CD4-positive, alpha-beta T cell treated with Interleukin-4 for 1 hour (primary cell): ENCODE data around the gene ROMO1.
"Not testable (repeated sequence)": the region's sequence is repeated elsewhere in the genome, so short reads cannot be mapped to it uniquely, and the experiment has no call there.

Experiments used
- DNase-seq, 2 donors: peaks; one replicate each; pipeline ENCODE4 v3.0.0-alpha.2; 2020 to 2022

Gene ROMO1

GRCh38 chr20:35713120-35713519 is 13.9 kb downstream of the ROMO1 start:
- not testable (repeated sequence) for DNase-seq

- no peak for DNase-seq
These were observed 14.9 kb downstream of the ROMO1 start for GRCh38 chr20:35714127-35714526.

- no peak for DNase-seq
These were observed 16.4 kb downstream of the ROMO1 start for GRCh38 chr20:35715652-35716051.

GRCh38 chr20:35716330-35716729 is 17.1 kb downstream of the ROMO1 start:
- DNase-seq: no peak

- DNase-seq: not testable (repeated sequence)
These were observed 19.1 kb downstream of the ROMO1 start for GRCh38 chr20:35718321-35718720.

GRCh38 chr20:35718972-35719635 is 19.9 kb downstream of the ROMO1 start:
- DNase-seq: no peak

GRCh38 chr20:35719717-35720116 is 20.5 kb downstream of the ROMO1 start:
- no peak for DNase-seq

- no peak for DNase-seq
These were observed 21.2 kb downstream of the ROMO1 start for GRCh38 chr20:35720165-35721123.

GRCh38 chr20:35721219-35721618 is 22.0 kb downstream of the ROMO1 start:
- no peak for DNase-seq

GRCh38 chr20:35721621-35722020 is 22.4 kb downstream of the ROMO1 start:
- DNase-seq: no peak

- DNase-seq: not testable (repeated sequence)
These were observed 24.1 kb downstream of the ROMO1 start for GRCh38 chr20:35723275-35723639.

- not testable (repeated sequence) for DNase-seq
These were observed 24.6 kb downstream of the ROMO1 start for GRCh38 chr20:35723652-35724320.

- DNase-seq: no peak
These were observed 25.4 kb downstream of the ROMO1 start for GRCh38 chr20:35724321-35725230.

GRCh38 chr20:35726842-35727711 is 27.9 kb downstream of the ROMO1 start:
- DNase-seq: peak in 1 of 2 donors; percentile 30

- no peak for DNase-seq
These were observed 30.1 kb downstream of the ROMO1 start for GRCh38 chr20:35729283-35729807.

GRCh38 chr20:35729836-35730582 is 30.8 kb downstream of the ROMO1 start:
- no peak for DNase-seq

GRCh38 chr20:35730583-35731468 is 31.6 kb downstream of the ROMO1 start:
- no peak for DNase-seq

GRCh38 chr20:35731469-35731788 is 32.2 kb downstream of the ROMO1 start:
- no peak for DNase-seq

GRCh38 chr20:35731862-35732643 is 32.8 kb downstream of the ROMO1 start:
- no peak for DNase-seq
